ENCODE data around the gene DERA. TPM values are rescaled to one million over a fixed set of nuclear protein-coding genes. Genes with fewer than 3 reads are reported as not detected.

DERA gene
- total and polyA plus RNA-seq, 2 of the 8 experiments (the other 6 are each of a cell fraction or from before 2014, with no cell fraction given), result 13.1 to 17.1 TPM

GRCh38 chr12:15939111-15939510 lies 28.0 kb downstream of the DERA start (continued):
- TF ChIP-seq, protein P1, sequence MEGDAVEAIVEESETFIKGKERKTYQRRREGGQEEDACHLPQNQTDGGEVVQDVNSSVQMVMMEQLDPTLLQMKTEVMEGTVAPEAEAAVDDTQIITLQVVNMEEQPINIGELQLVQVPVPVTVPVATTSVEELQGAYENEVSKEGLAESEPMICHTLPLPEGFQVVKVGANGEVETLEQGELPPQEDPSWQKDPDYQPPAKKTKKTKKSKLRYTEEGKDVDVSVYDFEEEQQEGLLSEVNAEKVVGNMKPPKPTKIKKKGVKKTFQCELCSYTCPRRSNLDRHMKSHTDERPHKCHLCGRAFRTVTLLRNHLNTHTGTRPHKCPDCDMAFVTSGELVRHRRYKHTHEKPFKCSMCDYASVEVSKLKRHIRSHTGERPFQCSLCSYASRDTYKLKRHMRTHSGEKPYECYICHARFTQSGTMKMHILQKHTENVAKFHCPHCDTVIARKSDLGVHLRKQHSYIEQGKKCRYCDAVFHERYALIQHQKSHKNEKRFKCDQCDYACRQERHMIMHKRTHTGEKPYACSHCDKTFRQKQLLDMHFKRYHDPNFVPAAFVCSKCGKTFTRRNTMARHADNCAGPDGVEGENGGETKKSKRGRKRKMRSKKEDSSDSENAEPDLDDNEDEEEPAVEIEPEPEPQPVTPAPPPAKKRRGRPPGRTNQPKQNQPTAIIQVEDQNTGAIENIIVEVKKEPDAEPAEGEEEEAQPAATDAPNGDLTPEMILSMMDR (IDR thresholded peaks at IDR 0.05; ENCODE audit: control extremely low read depth in 1 of 3, insufficient read depth in 1 of 3, low read depth in 1 of 3, low read length in 3 of 3), result no peak
- TF ChIP-seq MAFK (IDR thresholded peaks at IDR 0.05; ENCODE audit: low read depth, low read length) (no peak), CHD1 (IDR thresholded peaks at IDR 0.05; ENCODE audit: low read depth, low read length) (no peak), EP300 (IDR thresholded peaks at IDR 0.05; ENCODE audit: borderline replicate concordance in 1 of 2, low read depth in 2 of 2, low read length in 2 of 2) (no peak), KDM4A (IDR thresholded peaks at IDR 0.05; ENCODE audit: low read depth, low read length, severe bottlenecking) (no peak), TBP (IDR thresholded peaks at IDR 0.05; ENCODE audit: low read depth, low read length) (no peak)
